ENCODE measurements around the gene SIAE. TPM values are rescaled to one million over a fixed set of nuclear protein-coding genes. Genes with fewer than 3 reads are reported as not detected.

Gene SIAE
- total and polyA plus RNA-seq, 10 donors = 4.7 to 15.3 (median 10.7) TPM

GRCh38 chr11:124674168-124674517 is 604 bp upstream of the SIAE start:
- peak overlapping the region; percentile 55 to 79 (median 70) for H3K4me3 ChIP-seq
- H3K27ac ChIP-seq = peak overlapping the region in 7 of 8 donors; percentile 69 to 88 (median 83)
- H3K27me3 ChIP-seq (replicated peaks in 1 of 7) = no peaks in the 10 kb centered on the region
- intact Hi-C loops (cut with DNase I; ENCODE audit: low total_unique reads) = loop anchor here (5.0 kb wide), 1 partner anchor 88 kb away; the partner anchor contains the start of gene ESAM
- TF ChIP-seq POLR2A (IDR thresholded peaks at IDR 0.05) = no peak
- TF ChIP-seq CTCF (IDR thresholded peaks at IDR 0.05 in 8 of 11, conservative IDR thresholded peaks at IDR 0.05 in 3 of 11) = no peak
- no peak for DNase-seq
- H3K9me3 ChIP-seq = no peaks in the 10 kb centered on the region
- no peaks in the 10 kb centered on the region for H3K36me3 ChIP-seq
- H3K4me1 ChIP-seq = peaks cover 9 to 71% (median 19%) of the 10 kb centered on the region in 6 donors
- WGBS, 5 donors = 39 to 60% (median 43%) methylated on average over 18 of the region's 18 CpGs

DNA sequence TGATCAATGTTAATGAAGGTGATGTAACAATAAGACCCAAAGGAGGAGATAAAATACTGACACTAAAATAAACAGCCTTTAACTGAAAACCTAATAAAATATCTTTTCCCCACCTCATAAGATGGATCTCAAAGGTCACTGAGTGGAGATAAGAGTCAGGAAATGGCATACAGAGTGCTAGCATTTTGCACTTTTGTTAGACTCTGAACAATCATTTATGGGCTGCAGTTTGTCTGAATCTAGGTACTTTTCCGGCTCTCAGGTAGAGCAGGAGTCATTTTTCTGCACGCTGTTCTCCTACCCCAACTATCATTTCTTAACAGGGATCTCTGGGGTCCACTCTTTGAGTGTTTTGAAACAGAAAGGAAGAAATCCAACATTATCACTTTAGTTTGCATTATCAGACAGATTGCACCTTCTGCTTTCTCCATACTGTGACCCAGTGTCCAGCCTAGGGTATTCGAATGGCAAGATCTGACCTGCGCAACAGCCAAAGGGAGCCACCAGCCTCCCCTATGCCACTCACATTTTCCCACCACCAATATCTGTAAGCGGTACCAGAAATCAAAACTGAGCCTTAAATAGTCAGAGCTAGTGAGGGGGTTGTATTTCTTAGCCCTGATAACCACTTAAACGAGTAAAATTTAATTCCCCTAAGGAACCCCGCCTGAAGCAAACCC is 863 bp downstream of the SIAE start:
- peaks cover 0 to 7% (median 0%) of the 10 kb centered on the region in 6 donors for H3K36me3 ChIP-seq
- H3K4me1 ChIP-seq = peaks cover 9 to 73% (median 19%) of the 10 kb centered on the region in 6 donors

DNA sequence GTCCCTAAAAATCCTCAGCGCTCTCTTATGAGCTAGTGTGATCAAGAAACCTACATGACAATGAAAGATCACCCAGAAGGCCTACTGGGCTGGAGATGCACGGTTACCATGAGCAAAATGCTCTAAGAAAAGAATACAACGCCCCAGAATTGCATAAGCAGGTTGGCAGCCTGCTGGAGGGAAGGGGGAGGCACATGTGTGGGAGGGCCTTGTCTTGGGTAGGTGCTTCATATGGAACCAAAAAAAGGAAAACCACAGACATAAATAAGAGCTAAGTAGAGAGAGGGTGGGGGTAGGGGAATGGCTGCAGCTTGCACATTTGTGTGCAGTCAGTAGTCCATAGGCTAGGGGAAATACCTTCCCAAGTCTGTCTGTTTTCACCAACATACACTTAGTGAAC is 2.8 kb downstream of the SIAE start:
- intact Hi-C loops (cut with DNase I; ENCODE audit: low total_unique reads) = loop anchor here (5.0 kb wide), 1 partner anchor 92 kb away; the partner anchor contains the start of gene ESAM
- H3K27me3 ChIP-seq (replicated peaks in 1 of 7) = no peaks in the 10 kb centered on the region
- 28 to 37% (median 33%) methylated on average over 3 of the region's 3 CpGs for WGBS, 5 donors
- peaks cover 0 to 13% (median 0%) of the 10 kb centered on the region in 6 donors for H3K36me3 ChIP-seq
- no peak overlapping the region for H3K4me3 ChIP-seq
- no peak overlapping the region for H3K27ac ChIP-seq
- DNase-seq = no peak
- H3K9me3 ChIP-seq = no peaks in the 10 kb centered on the region
- H3K4me1 ChIP-seq = peaks cover 9 to 61% (median 19%) of the 10 kb centered on the region in 6 donors
- TF ChIP-seq POLR2A (IDR thresholded peaks at IDR 0.05) = no peak
- no peak for TF ChIP-seq POLR2AphosphoS5 (IDR thresholded peaks at IDR 0.05)
- peak in 1 of 11 experiments; percentile 11 for TF ChIP-seq CTCF (IDR thresholded peaks at IDR 0.05 in 8 of 11, conservative IDR thresholded peaks at IDR 0.05 in 3 of 11)

More for the DNA sequence above, 863 bp downstream of the SIAE start:
- 50 to 57% (median 53%) methylated on average over 7 of the region's 7 CpGs for WGBS, 5 donors
- Histone ChIP-seq H3K27me3 (replicated peaks in 1 of 7) (no peaks in the 10 kb centered on the region), H3K27ac (peak overlapping the region; percentile 69 to 88 (median 82)), H3K4me3 (peak overlapping the region; percentile 55 to 79 (median 70)), H3K9me3 (no peaks in the 10 kb centered on the region)
- DNase-seq = no peak
- TF ChIP-seq POLR2AphosphoS5 (IDR thresholded peaks at IDR 0.05) = no peak
- TF ChIP-seq CTCF (IDR thresholded peaks at IDR 0.05 in 8 of 11, conservative IDR thresholded peaks at IDR 0.05 in 3 of 11) = no peak
- no peak for TF ChIP-seq POLR2A (IDR thresholded peaks at IDR 0.05)
- intact Hi-C loops (cut with DNase I; ENCODE audit: low total_unique reads) = loop anchor here (5.0 kb wide), 1 partner anchor 90 kb away; the partner anchor contains the start of gene ESAM

DNA sequence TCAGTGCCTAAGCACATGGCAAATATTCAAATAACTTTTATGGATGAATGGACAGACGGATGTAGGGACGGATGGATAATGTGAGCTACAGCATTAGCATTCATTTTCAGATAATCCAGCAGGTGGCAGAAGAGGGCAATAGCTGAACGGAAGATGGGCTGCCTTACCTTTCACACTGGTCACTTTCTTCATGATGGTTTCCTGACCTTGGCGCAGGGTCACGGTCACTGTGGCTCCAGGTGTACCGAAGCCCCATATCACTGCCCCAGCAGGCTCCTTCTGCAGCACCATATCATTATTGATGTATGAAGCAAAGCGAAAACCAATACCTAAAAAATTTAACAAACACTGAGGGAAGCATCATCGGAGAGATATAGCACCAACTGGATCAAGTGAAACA is 4.3 kb downstream of the SIAE start:
- intact Hi-C loops (cut with DNase I; ENCODE audit: low total_unique reads) = loop anchor here (2.0 kb wide), 1 partner anchor 168 kb away; no protein-coding TSS in a partner anchor
- Histone ChIP-seq H3K36me3 (peaks cover 0 to 15% (median 0%) of the 10 kb centered on the region in 6 donors), H3K4me3 (no peak overlapping the region), H3K27me3 (replicated peaks in 1 of 7) (no peaks in the 10 kb centered on the region), H3K9me3 (no peaks in the 10 kb centered on the region), H3K4me1 (peaks cover 8 to 48% (median 15%) of the 10 kb centered on the region in 6 donors), H3K27ac (no peak overlapping the region)
- WGBS, 5 donors = 28 to 30% (median 28%) methylated on average over 8 of the region's 8 CpGs
- no peak for DNase-seq
- TF ChIP-seq CTCF (IDR thresholded peaks at IDR 0.05 in 8 of 11, conservative IDR thresholded peaks at IDR 0.05 in 3 of 11) = peak; percentile 58 to 91 (median 79)
- no peak for TF ChIP-seq POLR2AphosphoS5 (IDR thresholded peaks at IDR 0.05)

All from spleen (tissue), 11 donors.